ENCODE measurements around the gene UBR4. TPM values are rescaled to one million over a fixed set of nuclear protein-coding genes. Genes with fewer than 3 reads are reported as not detected.

Gene UBR4
- polyA plus RNA-seq, 1 of the 3 experiments (the other 2 are of a cell fraction), result 68.7 TPM

- TF ChIP-seq SMC3 (IDR thresholded peaks at IDR 0.05; ENCODE audit: low read depth, low read length), result peak; percentile 40; the same call in 1 of the 2 replicates
- TF ChIP-seq CTCF (IDR thresholded peaks at IDR 0.05), result peak; percentile 52
- TF ChIP-seq FOXM1 (IDR thresholded peaks at IDR 0.05; ENCODE audit: low read depth), result no peak
- TF ChIP-seq CHD2 (IDR thresholded peaks at IDR 0.05; ENCODE audit: low read length, partially characterized antibody), result no peak
- TF ChIP-seq, protein P1, sequence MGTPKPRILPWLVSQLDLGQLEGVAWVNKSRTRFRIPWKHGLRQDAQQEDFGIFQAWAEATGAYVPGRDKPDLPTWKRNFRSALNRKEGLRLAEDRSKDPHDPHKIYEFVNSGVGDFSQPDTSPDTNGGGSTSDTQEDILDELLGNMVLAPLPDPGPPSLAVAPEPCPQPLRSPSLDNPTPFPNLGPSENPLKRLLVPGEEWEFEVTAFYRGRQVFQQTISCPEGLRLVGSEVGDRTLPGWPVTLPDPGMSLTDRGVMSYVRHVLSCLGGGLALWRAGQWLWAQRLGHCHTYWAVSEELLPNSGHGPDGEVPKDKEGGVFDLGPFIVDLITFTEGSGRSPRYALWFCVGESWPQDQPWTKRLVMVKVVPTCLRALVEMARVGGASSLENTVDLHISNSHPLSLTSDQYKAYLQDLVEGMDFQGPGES (IDR thresholded peaks at IDR 0.05; ENCODE audit: low read depth, low read length), result no peak
- TF ChIP-seq JUND (IDR thresholded peaks at IDR 0.05), result no peak
Observed at GRCh38 chr1:19179597-19180264, 30.3 kb downstream of the UBR4 start (continued).

DNA sequence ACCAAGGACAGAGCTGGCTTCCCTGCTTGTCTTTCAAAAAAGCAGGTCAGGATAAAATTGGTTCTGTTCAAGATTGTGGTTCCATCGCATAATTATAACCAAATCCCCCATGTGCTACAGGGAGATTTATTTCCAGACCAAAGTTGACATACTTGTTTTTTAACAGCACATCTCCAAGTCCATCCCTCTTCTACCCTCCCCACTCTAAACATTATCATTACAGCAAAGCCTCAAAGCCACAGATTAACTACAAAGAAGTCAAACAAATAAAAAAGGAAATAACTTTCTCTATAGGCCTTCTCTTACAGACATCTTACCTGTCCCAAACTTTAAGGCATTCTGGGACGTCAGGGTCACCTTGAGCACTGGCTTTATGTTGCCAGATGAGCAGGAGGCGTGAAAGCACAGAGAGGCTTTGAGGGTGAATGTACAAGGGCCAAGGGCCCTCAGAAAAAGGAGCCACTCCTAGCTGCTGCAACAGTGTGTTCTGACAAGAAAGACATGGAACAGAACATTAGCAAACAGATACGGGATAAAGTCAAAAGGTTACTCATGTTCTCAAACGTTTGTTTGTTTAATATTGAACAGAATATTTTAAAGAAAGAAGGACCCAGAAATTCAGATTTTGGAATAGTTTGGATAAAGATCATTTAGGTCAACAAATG, 31.2 kb downstream of the UBR4 start:
- Histone ChIP-seq H3K27ac (ENCODE audit: low read depth in 2 of 2, low read length in 1 of 2) (no peak overlapping the region), H3K4me1 (ENCODE audit: control insufficient read depth in 1 of 2, insufficient read depth in 2 of 2, low read depth in 1 of 2, low read length in 1 of 2) (no peaks in the 10 kb centered on the region), H3F3A (replicated peaks; ENCODE audit: insufficient read depth) (peaks cover 10% of the 10 kb centered on the region), H3K79me2 (ENCODE audit: insufficient read depth) (no peaks in the 10 kb centered on the region; the same call in 1 of the 2 replicates), H2AFZ (ENCODE audit: low read depth) (no peak overlapping the region), H3K4me3 (ENCODE audit: low read depth in 2 of 2, low read length in 1 of 2) (no peak overlapping the region), H3K9me3 (no peaks in the 10 kb centered on the region), H3K36me3 (replicated peaks in 1 of 2; ENCODE audit: control insufficient read depth in 1 of 2, insufficient read depth in 2 of 2, low read length in 1 of 2) (peaks cover 78 to 83% of the 10 kb centered on the region in 2 experiments), H3K9ac (no peak overlapping the region), H3K27me3 (ENCODE audit: insufficient read depth) (no peaks in the 10 kb centered on the region), H3K9me2 (no peaks in the 10 kb centered on the region), H4K20me1 (ENCODE audit: insufficient read depth) (0 out of 2 replicates have a peak, but pooled peaks cover 3% of the 10 kb centered on the region), H3K4me2 (no peak overlapping the region)
- WGBS (ENCODE audit: low lambda C conversion rate), result 81% methylated on average over 5 of the region's 5 CpGs
- CTCF ChIA-PET, result interaction anchor here (0.6 to 2.8 kb wide), 19 partner anchors 10 to 476 kb away, joined by 3 to 15 read pairs (median 4); no protein-coding TSS in a partner anchor
- no peak for DNase-seq
- POLR2A ChIA-PET, result no interaction called here
- TF ChIP-seq FOSL2 (IDR thresholded peaks at IDR 0.05; ENCODE audit: borderline replicate concordance, low read depth) (no peak), NRF1 (IDR thresholded peaks at IDR 0.05; ENCODE audit: low read depth, low read length) (no peak), RAD21 (IDR thresholded peaks at IDR 0.05; ENCODE audit: low read length) (no peak), FOXM1 (IDR thresholded peaks at IDR 0.05; ENCODE audit: low read depth) (no peak), FOXJ3 (CRISPR knock-in tag; IDR thresholded peaks at IDR 0.05) (no peak), GABPA (IDR thresholded peaks at IDR 0.05; ENCODE audit: low read depth) (no peak), RXRA (IDR thresholded peaks at IDR 0.05; ENCODE audit: borderline replicate concordance, low read depth) (no peak), TAF1 (IDR thresholded peaks at IDR 0.05; ENCODE audit: borderline replicate concordance, low read depth, low read length) (no peak), MEF2A (IDR thresholded peaks at IDR 0.05; ENCODE audit: borderline replicate concordance, low read depth) (no peak), ELF1 (IDR thresholded peaks at IDR 0.05) (no peak), POLR2AphosphoS5 (IDR thresholded peaks at IDR 0.05; ENCODE audit: low read depth, low read length) (no peak), RFX5 (IDR thresholded peaks at IDR 0.05; ENCODE audit: low read length) (no peak)
- TF ChIP-seq, protein P2, sequence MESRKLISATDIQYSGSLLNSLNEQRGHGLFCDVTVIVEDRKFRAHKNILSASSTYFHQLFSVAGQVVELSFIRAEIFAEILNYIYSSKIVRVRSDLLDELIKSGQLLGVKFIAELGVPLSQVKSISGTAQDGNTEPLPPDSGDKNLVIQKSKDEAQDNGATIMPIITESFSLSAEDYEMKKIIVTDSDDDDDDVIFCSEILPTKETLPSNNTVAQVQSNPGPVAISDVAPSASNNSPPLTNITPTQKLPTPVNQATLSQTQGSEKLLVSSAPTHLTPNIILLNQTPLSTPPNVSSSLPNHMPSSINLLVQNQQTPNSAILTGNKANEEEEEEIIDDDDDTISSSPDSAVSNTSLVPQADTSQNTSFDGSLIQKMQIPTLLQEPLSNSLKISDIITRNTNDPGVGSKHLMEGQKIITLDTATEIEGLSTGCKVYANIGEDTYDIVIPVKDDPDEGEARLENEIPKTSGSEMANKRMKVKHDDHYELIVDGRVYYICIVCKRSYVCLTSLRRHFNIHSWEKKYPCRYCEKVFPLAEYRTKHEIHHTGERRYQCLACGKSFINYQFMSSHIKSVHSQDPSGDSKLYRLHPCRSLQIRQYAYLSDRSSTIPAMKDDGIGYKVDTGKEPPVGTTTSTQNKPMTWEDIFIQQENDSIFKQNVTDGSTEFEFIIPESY (IDR thresholded peaks at IDR 0.05; ENCODE audit: borderline replicate concordance, low read depth), result no peak
- TF ChIP-seq, protein P1 (IDR thresholded peaks at IDR 0.05; ENCODE audit: low read depth, low read length), result no peak
- TF ChIP-seq, protein P3, sequence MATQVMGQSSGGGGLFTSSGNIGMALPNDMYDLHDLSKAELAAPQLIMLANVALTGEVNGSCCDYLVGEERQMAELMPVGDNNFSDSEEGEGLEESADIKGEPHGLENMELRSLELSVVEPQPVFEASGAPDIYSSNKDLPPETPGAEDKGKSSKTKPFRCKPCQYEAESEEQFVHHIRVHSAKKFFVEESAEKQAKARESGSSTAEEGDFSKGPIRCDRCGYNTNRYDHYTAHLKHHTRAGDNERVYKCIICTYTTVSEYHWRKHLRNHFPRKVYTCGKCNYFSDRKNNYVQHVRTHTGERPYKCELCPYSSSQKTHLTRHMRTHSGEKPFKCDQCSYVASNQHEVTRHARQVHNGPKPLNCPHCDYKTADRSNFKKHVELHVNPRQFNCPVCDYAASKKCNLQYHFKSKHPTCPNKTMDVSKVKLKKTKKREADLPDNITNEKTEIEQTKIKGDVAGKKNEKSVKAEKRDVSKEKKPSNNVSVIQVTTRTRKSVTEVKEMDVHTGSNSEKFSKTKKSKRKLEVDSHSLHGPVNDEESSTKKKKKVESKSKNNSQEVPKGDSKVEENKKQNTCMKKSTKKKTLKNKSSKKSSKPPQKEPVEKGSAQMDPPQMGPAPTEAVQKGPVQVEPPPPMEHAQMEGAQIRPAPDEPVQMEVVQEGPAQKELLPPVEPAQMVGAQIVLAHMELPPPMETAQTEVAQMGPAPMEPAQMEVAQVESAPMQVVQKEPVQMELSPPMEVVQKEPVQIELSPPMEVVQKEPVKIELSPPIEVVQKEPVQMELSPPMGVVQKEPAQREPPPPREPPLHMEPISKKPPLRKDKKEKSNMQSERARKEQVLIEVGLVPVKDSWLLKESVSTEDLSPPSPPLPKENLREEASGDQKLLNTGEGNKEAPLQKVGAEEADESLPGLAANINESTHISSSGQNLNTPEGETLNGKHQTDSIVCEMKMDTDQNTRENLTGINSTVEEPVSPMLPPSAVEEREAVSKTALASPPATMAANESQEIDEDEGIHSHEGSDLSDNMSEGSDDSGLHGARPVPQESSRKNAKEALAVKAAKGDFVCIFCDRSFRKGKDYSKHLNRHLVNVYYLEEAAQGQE (IDR thresholded peaks at IDR 0.05; ENCODE audit: low read depth, low read length), result no peak
- TF ChIP-seq, protein P4, sequence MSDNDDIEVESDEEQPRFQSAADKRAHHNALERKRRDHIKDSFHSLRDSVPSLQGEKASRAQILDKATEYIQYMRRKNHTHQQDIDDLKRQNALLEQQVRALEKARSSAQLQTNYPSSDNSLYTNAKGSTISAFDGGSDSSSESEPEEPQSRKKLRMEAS (IDR thresholded peaks at IDR 0.05; ENCODE audit: low read depth), result no peak
